Ovary (tissue), 9 donors: ENCODE measurements around the gene ANK3. TPM values are rescaled to one million over a fixed set of nuclear protein-coding genes. Genes with fewer than 3 reads are reported as not detected.

Experiments used
- DNase-seq, 5 donors: peaks; one replicate each; pipeline ENCODE4 v3.0.0-alpha.2; 2019 to 2020
- H3K27ac ChIP-seq, 2 donors: fragments of 200-600 bp; one replicate each; pipeline versions ENCODE4 v1.5.1 to v1.8.0; 2019 to 2022
- H3K27me3 ChIP-seq: fragments of 200-600 bp; one replicate; pipeline ENCODE4 v1.8.0; 2022
- H3K36me3 ChIP-seq: fragments of 200-600 bp; sonication (generic); one replicate; pipeline ENCODE4 v1.5.1; 2019
- H3K4me1 ChIP-seq: one replicate; pipeline ENCODE4 v1.8.1; 2013; ENCODE audit warnings: mild to moderate bottlenecking, moderate library complexity; ENCODE audit not compliant: insufficient read depth
- H3K4me3 ChIP-seq: fragments of 200-600 bp; sonication (generic); one replicate; pipeline ENCODE4 v1.5.1; 2017
- H3K9me3 ChIP-seq, 2 donors: fragments of 200-600 bp in 1 of 2; sonication (generic) in 1 of 2; one replicate each; pipeline versions ENCODE4 v1.5.1 to v1.8.1; 2013 to 2019; ENCODE audit warnings: mild to moderate bottlenecking in 1 of 2, moderate library complexity in 1 of 2
- CTCF ChIP-seq, 3 donors: fragments of 450-650 bp in 2 of 3; fragments of 200-600 bp in 1 of 3; IDR thresholded peaks; one replicate each; pipeline versions ENCODE4 v1.5.1 to v1.8.0; 2016 to 2022; ENCODE audit warnings: antibody characterized with exemption in 3 of 3, mild to moderate bottlenecking in 1 of 3
- EP300 ChIP-seq: sonication (generic); formaldehyde crosslinking; IDR thresholded peaks from one replicate; pipeline ENCODE4 v1.6.1; 2017; ENCODE audit warnings: antibody characterized with exemption
- POLR2A ChIP-seq: fragments of 450-650 bp; IDR thresholded peaks from one replicate; pipeline ENCODE4 v1.6.1; 2017; ENCODE audit warnings: antibody characterized with exemption, mild to moderate bottlenecking, moderate library complexity
- WGBS, 3 donors: extraction: QIAGEN DNeasy Blood & Tissue Kit in 1 of 3; methylation state at CpG; one replicate each; pipeline versions ENCODE4 v1.1.5 to v1.1.7; 2013 to 2017; 5-methylcytosine and 5-hydroxymethylcytosine counted together
- intact Hi-C, 4 donors: fragments of 100-400 bp; cut with DNase I; formaldehyde crosslinking; loops; one replicate each; pipeline versions ENCODE4 v1.11.0 to v1.15.1; 2022 to 2023
- polyA plus RNA-seq, 2 donors: library from polyadenylated mRNA; stranded (reverse); fragments of 200-250 nt in 1 of 2; fragments of 350-450 nt in 1 of 2; fragmentation: Illumina TruSeq in 1 of 2; extraction: RNeasy Lipid Tissue Mini Kit (QIAGEN cat#74804) in 1 of 2; gene quantifications; one replicate each; pipeline ENCODE4 v1.2.3, GENCODE V29; 2013 to 2014
- total RNA-seq, 7 donors: library from RNA; depleted of rRNA in 2 of 7; stranded (reverse); fragments of >200 nt in 2 of 7; fragmentation: NEBNext Ultra II Directional in 3 of 7; extraction: Animal tissue kit (Norgen Biotek cat#: 25700) in 3 of 7; gene quantifications; one replicate each; pipeline versions ENCODE4 v1.1.0 to v1.2.4, GENCODE V29; 2016 to 2023
- donor health status: DM: no; HTN: no; CAD: no; lungs with moderate emphysema.
- donor health status: DM: no; HTN: no; CAD: no.
- donor health status: Bipolar disorder and iron deficiency.
- donor health status: DM: yes; HTN: yes; CAD: no.
- donor health status: DM: no; HTN: no; CAD: no.
- donor health status: DM: yes; HTN: yes; CAD: no.

ANK3 gene
- total and polyA plus RNA-seq, 9 donors = 11.4 to 74.1 (median 28.3) TPM

GRCh38 chr10:60023155-60023877 is 366.4 kb downstream of the ANK3 start:
- Histone ChIP-seq H3K9me3 (no peaks in the 10 kb centered on the region), H3K36me3 (no peaks in the 10 kb centered on the region), H3K27ac (no peak overlapping the region), H3K27me3 (no peaks in the 10 kb centered on the region), H3K4me1 (no peaks in the 10 kb centered on the region), H3K4me3 (no peak overlapping the region)
- no peak for DNase-seq
- 54 to 89% (median 73%) methylated on average over 2 of the region's 2 CpGs for WGBS, 3 donors
- TF ChIP-seq POLR2A (no peak), CTCF (IDR thresholded peaks at IDR 0.05) (no peak), EP300 (no peak)
- intact Hi-C loops = no loop called here

- no peak overlapping the region for H3K4me3 ChIP-seq
- H3K27me3 ChIP-seq = no peaks in the 10 kb centered on the region
- H3K9me3 ChIP-seq = no peaks in the 10 kb centered on the region
- no peak overlapping the region for H3K27ac ChIP-seq
- TF ChIP-seq POLR2A (no peak), EP300 (no peak), CTCF (IDR thresholded peaks at IDR 0.05) (no peak)
- intact Hi-C loops = no loop called here
- 90 to 93% (median 91%) methylated on average over 2 of the region's 2 CpGs for WGBS, 3 donors
- H3K36me3 ChIP-seq = no peaks in the 10 kb centered on the region
- no peaks in the 10 kb centered on the region for H3K4me1 ChIP-seq
- DNase-seq = no peak
Measured at GRCh38 chr10:60021361-60021760, 368.3 kb downstream of the ANK3 start.

GRCh38 chr10:60016794-60017193 is 372.9 kb downstream of the ANK3 start:
- Histone ChIP-seq H3K27ac (no peak overlapping the region), H3K27me3 (no peaks in the 10 kb centered on the region), H3K4me3 (no peak overlapping the region), H3K4me1 (no peaks in the 10 kb centered on the region), H3K9me3 (no peaks in the 10 kb centered on the region), H3K36me3 (no peaks in the 10 kb centered on the region)
- WGBS, 3 donors = 91 to 95% (median 91%) methylated on average over 3 of the region's 3 CpGs
- DNase-seq = no peak
- no peak for TF ChIP-seq EP300
- no peak for TF ChIP-seq CTCF (IDR thresholded peaks at IDR 0.05)
- no peak for TF ChIP-seq POLR2A
- intact Hi-C loops = no loop called here

- no peaks in the 10 kb centered on the region for H3K9me3 ChIP-seq
- no peak for DNase-seq
- intact Hi-C loops = no loop called here
- no peak overlapping the region for H3K4me3 ChIP-seq
- WGBS, 3 donors = 73 to 78% (median 76%) methylated on average over 2 of the region's 2 CpGs
- H3K36me3 ChIP-seq = no peaks in the 10 kb centered on the region
- H3K4me1 ChIP-seq = no peaks in the 10 kb centered on the region
- no peak overlapping the region for H3K27ac ChIP-seq
- TF ChIP-seq CTCF (IDR thresholded peaks at IDR 0.05) (no peak), EP300 (no peak), POLR2A (no peak)
- no peaks in the 10 kb centered on the region for H3K27me3 ChIP-seq
Measured at GRCh38 chr10:60009710-60010383, 379.8 kb downstream of the ANK3 start.
